KOPT-K1 (cell line): ENCODE data around the gene USP46.

ENCODE experiments used
- H3K27ac ChIP-seq: fragments of 200-600 bp; sonication (generic); 2 replicates; pipeline ENCODE4 v1.5.1; 2016; ENCODE audit warnings: antibody characterized with exemption, mild to moderate bottlenecking, low read depth, low read length; ENCODE audit not compliant: poor library complexity, severe bottlenecking
- H3K36me3 ChIP-seq: fragments of 200-600 bp; sonication (generic); 2 replicates; pipeline ENCODE4 v1.5.1; 2017; ENCODE audit warnings: antibody characterized with exemption, mild to moderate bottlenecking, low read length, moderate library complexity; ENCODE audit not compliant: insufficient read depth
- H3K9me3 ChIP-seq: fragments of 200-600 bp; sonication (generic); 2 replicates; pipeline ENCODE4 v1.5.1; 2017; ENCODE audit warnings: antibody characterized with exemption, low read length, mild to moderate bottlenecking; ENCODE audit not compliant: insufficient read depth, poor library complexity, severe bottlenecking

Gene USP46

GRCh38 chr4:52664479-52664878 lies 5.4 kb upstream of the USP46 start:
- H3K27ac ChIP-seq: no peak overlapping the region
- no peaks in the 10 kb centered on the region for H3K36me3 ChIP-seq
- peaks cover 9% of the 10 kb centered on the region for H3K9me3 ChIP-seq

GRCh38 chr4:52661966-52662690 lies 3.0 kb upstream of the USP46 start:
- Histone ChIP-seq H3K36me3 (no peaks in the 10 kb centered on the region), H3K27ac (no peak overlapping the region)

GRCh38 chr4:52660643-52661042 lies 1.5 kb upstream of the USP46 start:
- Histone ChIP-seq H3K36me3 (no peaks in the 10 kb centered on the region), H3K27ac (no peak overlapping the region), H3K9me3 (peaks cover 9% of the 10 kb centered on the region)

More at GRCh38 chr4:52661966-52662690, 3.0 kb upstream of the USP46 start:
- H3K9me3 ChIP-seq: peaks cover 9% of the 10 kb centered on the region

- Histone ChIP-seq H3K27ac (peak overlapping the region; percentile 43), H3K9me3 (peaks cover 9% of the 10 kb centered on the region), H3K36me3 (no peaks in the 10 kb centered on the region)
Measured at GRCh38 chr4:52659722-52660261, 691 bp upstream of the USP46 start.

- H3K36me3 ChIP-seq: no peaks in the 10 kb centered on the region
- H3K27ac ChIP-seq: peak overlapping the region; percentile 43
- H3K9me3 ChIP-seq: peaks cover 8% of the 10 kb centered on the region
Measured at GRCh38 chr4:52658641-52659000, 480 bp downstream of the USP46 start.

GRCh38 chr4:52657618-52658501 lies 1.2 kb downstream of the USP46 start:
- H3K36me3 ChIP-seq: no peaks in the 10 kb centered on the region
- no peak overlapping the region for H3K27ac ChIP-seq
- H3K9me3 ChIP-seq: peaks cover under 1% of the 10 kb centered on the region

- no peak overlapping the region for H3K27ac ChIP-seq
Measured at GRCh38 chr4:52657292-52657617, 1.8 kb downstream of the USP46 start.

GRCh38 chr4:52655506-52655905 lies 3.6 kb downstream of the USP46 start:
- Histone ChIP-seq H3K9me3 (no peaks in the 10 kb centered on the region), H3K36me3 (no peaks in the 10 kb centered on the region), H3K27ac (no peak overlapping the region)

More at GRCh38 chr4:52657292-52657617, 1.8 kb downstream of the USP46 start:
- no peaks in the 10 kb centered on the region for H3K9me3 ChIP-seq
- no peaks in the 10 kb centered on the region for H3K36me3 ChIP-seq

- Histone ChIP-seq H3K9me3 (no peaks in the 10 kb centered on the region), H3K27ac (no peak overlapping the region), H3K36me3 (no peaks in the 10 kb centered on the region)
Measured at GRCh38 chr4:52651996-52652672, 7.0 kb downstream of the USP46 start.

- Histone ChIP-seq H3K36me3 (no peaks in the 10 kb centered on the region), H3K9me3 (no peaks in the 10 kb centered on the region), H3K27ac (no peak overlapping the region)
Measured at GRCh38 chr4:52648836-52649235, 10.3 kb downstream of the USP46 start.

GRCh38 chr4:52646741-52647140 lies 12.4 kb downstream of the USP46 start:
- Histone ChIP-seq H3K9me3 (no peaks in the 10 kb centered on the region), H3K27ac (no peak overlapping the region), H3K36me3 (no peaks in the 10 kb centered on the region)

- no peak overlapping the region for H3K27ac ChIP-seq
- no peaks in the 10 kb centered on the region for H3K36me3 ChIP-seq
- H3K9me3 ChIP-seq: no peaks in the 10 kb centered on the region
Measured at GRCh38 chr4:52646096-52646495, 13.0 kb downstream of the USP46 start.

- H3K9me3 ChIP-seq: no peaks in the 10 kb centered on the region
- H3K27ac ChIP-seq: no peak overlapping the region
- H3K36me3 ChIP-seq: no peaks in the 10 kb centered on the region
Measured at GRCh38 chr4:52645300-52645699, 13.8 kb downstream of the USP46 start.

- no peaks in the 10 kb centered on the region for H3K36me3 ChIP-seq
- H3K9me3 ChIP-seq: no peaks in the 10 kb centered on the region
- no peak overlapping the region for H3K27ac ChIP-seq
Measured at GRCh38 chr4:52643785-52644244, 15.3 kb downstream of the USP46 start.

- H3K9me3 ChIP-seq: no peaks in the 10 kb centered on the region
- no peaks in the 10 kb centered on the region for H3K36me3 ChIP-seq
- no peak overlapping the region for H3K27ac ChIP-seq
Measured at GRCh38 chr4:52643190-52643589, 15.9 kb downstream of the USP46 start.
